GM12892 (cell line): ENCODE results near the gene UVRAG.

ENCODE experiments used
- POLR2A ChIP-seq: IDR thresholded peaks from 2 replicates; pipeline ENCODE4 v1.6.1; 2011; ENCODE audit warnings: low read depth, low read length, control low read depth
- POLR2AphosphoS5 ChIP-seq: IDR thresholded peaks from 2 replicates; pipeline ENCODE4 v1.6.1; 2011; ENCODE audit warnings: low read depth, low read length, control low read depth
- TAF1 ChIP-seq: IDR thresholded peaks from 2 replicates; pipeline ENCODE4 v1.6.1; 2011; ENCODE audit warnings: low read depth, mild to moderate bottlenecking, control low read depth, low read length, borderline replicate concordance

GRCh38 chr11:75814677-75815344, at the start of gene UVRAG:
- TF ChIP-seq TAF1 (peak; percentile 67; the same call in 1 of the 2 replicates), POLR2AphosphoS5 (peak; percentile 76), POLR2A (peak; percentile 77)
